Head of caudate nucleus (tissue), 42 donors: Measurements from ENCODE around the gene ARHGAP23.

ENCODE experiments used
- DNase-seq, 42 donors: peaks; one replicate each; pipeline versions ENCODE4 v3.0.0 to v3.0.0-alpha.2; 2020 to 2021; ENCODE audit warnings: mixed read lengths in 7 of 42
- intact Hi-C: fragments of 100-400 bp; cut with DNase I; formaldehyde crosslinking; loops from one replicate; pipeline ENCODE4 v1.15.0; 2022

ARHGAP23 gene

GRCh38 chr17:38453951-38454421 lies 25.7 kb downstream of the ARHGAP23 start:
- DNase-seq: peak in 15 of 42 donors; percentile 32 to 77 (median 48)
- intact Hi-C loops: no loop called here

DNA sequence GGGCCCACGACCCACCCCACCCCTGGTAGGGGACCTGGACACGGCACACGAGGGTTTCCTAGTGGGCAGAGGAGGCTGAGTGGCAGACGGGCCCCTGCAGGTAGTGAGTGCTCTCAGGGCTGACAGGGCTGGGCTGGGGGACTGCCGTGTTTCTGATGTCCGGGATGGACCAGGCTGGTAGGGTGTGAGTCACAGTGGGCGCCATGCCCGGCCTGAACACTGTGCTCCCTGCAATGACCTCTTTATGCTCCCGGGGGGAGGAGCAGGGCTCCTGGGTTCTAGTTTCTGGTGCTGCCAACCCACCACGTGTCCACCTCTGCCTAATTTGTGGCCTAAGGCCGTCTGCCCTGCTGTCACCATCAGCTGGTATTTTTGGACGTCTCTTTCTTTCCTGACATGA lies 26.3 kb downstream of the ARHGAP23 start:
- intact Hi-C loops: no loop called here
- peak; percentile 81 to 98 (median 94) for DNase-seq

- no peak for DNase-seq
- intact Hi-C loops: no loop called here
These were observed 27.1 kb downstream of the ARHGAP23 start for GRCh38 chr17:38455288-38455915.

DNA sequence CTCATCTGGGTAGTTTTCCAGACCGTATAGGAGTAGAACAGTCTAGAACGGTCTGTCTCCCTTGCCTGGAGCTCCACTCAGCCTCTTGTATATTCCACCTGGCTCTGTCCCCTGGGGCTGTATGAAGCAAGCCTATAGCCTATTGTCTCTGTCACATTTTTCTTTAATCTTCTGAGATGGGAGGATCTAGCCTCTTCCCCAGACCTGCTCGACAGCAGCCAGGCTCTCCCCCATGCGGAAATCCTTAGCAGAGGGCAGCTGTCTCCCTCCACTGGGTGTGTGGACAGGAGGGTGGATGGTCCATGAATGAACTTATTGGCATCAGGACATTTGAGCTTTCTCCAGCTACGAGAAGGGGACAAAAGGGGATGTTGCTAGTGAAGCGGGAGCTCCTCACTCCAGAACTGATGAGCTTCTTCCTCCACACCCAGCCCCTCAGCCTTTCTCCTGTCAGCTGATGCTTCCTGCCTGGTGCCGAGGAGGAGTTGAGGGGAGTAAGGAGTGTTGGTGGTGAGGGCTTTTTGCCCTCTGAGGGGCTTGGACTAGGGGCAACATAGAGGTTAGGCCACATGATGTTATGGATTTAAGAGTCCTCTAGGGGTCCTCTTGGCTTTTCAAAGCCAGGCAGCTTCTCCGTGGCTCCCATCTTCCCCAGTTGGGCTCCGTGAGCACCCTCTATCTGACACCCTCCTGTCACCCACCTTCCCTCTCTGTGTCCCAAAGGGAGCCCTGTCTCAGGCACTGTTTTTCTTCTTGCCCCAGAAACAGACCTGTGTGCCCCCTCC lies 28.0 kb downstream of the ARHGAP23 start:
- intact Hi-C loops: no loop called here
- DNase-seq: peak in 1 of 42 donors; percentile 8

DNA sequence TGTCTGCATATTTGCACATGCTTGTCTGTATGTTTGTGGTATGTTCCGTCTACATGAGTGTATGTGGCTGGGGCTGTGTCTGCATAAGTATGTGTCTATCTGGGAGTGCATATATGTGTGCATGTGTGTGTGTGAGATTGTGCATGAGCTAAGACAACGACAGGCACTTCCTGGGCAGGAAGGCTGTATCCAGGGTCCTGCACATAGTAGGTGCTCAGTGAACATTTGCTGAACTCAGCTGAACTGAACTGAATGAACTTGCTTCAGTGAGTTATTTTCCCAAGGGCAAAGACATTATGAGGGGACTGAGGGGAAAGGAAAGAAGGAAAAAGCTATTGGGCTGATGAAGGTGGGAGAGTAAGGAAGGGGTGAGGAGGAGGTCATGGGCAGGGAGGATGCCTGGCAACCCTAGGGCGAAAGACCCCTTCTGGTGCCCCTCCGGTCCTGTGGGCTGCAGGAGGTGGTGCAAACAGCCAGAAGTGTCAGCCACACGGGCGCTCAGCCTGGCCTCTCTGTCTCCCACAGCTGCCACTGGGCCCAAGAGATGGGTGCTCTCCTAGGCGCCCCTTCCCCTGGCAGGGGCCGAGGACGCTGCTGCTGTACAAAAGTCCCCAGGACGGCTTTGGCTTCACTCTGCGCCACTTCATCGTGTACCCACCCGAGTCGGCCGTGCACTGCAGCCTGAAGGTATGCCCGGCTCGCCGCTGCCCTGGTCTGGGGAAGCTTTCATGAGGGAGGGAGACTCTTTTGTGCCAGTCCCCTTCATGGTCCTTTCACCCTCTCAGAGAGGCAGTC lies 29.5 kb downstream of the ARHGAP23 start:
- peak in 1 of 42 donors; percentile 1 for DNase-seq
- intact Hi-C loops: no loop called here

- intact Hi-C loops: no loop called here
- DNase-seq: no peak
These were observed 30.3 kb downstream of the ARHGAP23 start for GRCh38 chr17:38458521-38458920.

- intact Hi-C loops: no loop called here
- peak in 3 of 42 donors; percentile 29 to 50 (median 30) for DNase-seq
These were observed 31.3 kb downstream of the ARHGAP23 start for GRCh38 chr17:38459567-38459966.

DNA sequence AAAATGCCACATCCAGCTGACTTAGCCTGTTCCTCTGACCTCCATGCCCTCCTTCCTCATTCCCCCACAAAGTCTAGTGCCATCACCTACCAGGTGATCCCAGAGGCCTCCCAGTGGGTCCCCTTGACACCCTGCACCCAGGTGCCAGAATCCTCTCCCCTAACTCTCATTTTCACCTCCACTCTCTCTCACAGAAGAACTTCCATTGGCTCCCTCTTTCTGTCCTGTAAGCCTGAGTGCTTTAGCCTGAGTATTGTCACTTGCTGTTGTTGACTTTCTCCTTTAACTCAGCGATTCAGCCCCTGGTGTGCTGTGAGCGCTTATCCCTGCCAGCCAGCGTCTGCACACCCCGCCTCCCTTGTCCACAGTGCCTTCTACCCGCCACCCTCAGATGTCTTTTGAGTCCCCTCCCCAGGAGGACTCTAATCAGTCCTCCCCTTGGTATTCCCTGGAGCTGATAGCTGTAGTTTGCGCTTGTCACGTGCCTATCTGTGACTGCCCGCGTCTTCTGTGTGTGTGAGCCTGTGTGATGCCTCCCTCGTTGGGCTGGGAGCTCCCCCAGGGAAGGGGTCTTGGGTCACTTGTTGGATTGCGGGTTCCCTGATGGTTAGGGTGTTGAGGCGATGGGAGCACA lies 31.9 kb downstream of the ARHGAP23 start:
- intact Hi-C loops: no loop called here
- DNase-seq: no peak

DNA sequence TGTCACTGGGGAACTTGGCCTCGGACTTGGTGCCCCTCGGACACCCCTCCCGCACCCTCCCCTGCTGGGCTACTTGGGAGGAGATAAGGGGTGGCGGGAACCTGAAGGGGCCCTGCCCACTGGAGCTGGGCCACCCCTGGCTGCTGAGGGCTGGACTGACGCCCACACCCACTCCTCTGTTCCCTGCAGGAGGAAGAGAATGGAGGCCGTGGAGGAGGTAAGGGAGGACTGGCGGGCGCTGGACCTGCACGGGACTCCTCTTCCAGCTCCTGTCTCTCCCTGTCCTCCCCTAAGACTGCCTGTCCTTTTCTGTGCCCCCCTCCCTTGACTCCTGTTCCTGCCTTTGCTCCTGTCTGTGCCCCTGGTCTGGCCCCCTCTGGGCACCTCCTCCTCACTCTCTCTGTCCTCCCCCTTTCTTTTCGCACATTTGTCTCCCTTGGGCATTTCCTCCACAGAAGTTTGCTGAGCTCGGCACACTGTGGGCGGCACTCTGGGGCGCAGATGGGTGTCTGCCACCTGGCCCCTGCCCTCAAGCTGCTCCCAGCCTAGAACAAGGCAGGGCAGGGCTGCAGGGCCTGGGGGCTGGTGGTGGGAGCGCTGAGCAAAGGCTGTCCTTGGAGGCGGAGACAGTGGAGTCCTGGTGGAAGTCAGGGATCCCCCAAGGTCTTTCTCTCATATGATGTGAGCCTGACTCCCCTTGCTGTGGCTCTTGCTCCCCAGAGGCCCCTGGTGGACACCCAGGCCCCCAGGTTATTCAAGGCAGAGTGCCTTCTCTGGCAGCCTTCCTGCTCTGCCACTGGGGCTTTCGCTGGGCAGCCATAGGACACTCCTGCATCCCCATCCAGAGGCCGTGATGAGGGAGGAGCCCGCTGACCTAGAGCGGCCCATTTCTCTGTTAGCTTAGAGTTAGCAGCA lies 32.7 kb downstream of the ARHGAP23 start:
- intact Hi-C loops: no loop called here
- DNase-seq: no peak

GRCh38 chr17:38461683-38462082 lies 33.4 kb downstream of the ARHGAP23 start:
- peak in 6 of 42 donors; percentile 33 to 70 (median 48) for DNase-seq
- intact Hi-C loops: no loop called here

DNA sequence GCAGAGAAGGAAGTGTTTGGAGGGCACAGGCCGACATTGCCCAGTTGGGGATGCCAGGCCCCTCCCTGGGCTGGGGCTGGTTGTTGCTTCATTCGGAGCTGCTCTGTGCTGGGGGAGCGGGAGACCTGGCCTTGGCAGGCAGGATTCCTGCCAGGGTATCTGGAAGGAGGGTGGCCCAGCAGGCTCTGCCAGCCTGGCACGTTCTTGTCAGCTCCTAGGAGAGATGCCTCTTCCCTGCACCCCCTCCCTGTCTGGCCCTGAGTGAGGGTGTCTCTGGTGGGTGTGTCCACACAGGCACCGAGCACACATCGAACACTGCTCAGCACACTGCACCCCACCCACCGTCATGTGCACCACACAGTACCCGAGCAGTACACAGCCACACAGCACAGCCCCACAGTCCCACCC lies 35.2 kb downstream of the ARHGAP23 start:
- no peak for DNase-seq
- intact Hi-C loops: no loop called here

DNA sequence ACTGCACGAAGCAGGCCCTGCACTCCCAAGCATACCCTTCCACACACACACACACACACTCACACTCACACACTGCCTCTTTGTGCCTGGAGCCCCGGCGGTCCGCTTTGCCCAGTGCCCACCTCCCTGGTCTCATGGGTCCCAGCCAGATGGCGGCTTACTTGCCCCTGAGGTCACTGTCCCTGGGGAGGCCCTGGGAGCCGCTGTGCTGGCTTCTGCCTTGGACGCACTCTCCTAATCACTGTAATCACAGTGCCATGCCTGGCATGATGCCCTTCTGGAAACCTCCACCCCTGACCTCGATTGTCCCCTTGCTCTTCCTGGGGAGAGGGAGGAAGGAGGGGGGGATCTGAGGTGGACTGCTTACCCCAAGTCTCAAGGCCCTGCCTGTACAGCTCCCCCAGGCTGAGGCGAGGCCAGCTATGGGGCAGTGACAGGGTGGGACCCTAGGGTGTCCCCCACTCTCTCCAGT lies 36.0 kb downstream of the ARHGAP23 start:
- peak; percentile 46 to 94 (median 78) for DNase-seq
- intact Hi-C loops: no loop called here

DNA sequence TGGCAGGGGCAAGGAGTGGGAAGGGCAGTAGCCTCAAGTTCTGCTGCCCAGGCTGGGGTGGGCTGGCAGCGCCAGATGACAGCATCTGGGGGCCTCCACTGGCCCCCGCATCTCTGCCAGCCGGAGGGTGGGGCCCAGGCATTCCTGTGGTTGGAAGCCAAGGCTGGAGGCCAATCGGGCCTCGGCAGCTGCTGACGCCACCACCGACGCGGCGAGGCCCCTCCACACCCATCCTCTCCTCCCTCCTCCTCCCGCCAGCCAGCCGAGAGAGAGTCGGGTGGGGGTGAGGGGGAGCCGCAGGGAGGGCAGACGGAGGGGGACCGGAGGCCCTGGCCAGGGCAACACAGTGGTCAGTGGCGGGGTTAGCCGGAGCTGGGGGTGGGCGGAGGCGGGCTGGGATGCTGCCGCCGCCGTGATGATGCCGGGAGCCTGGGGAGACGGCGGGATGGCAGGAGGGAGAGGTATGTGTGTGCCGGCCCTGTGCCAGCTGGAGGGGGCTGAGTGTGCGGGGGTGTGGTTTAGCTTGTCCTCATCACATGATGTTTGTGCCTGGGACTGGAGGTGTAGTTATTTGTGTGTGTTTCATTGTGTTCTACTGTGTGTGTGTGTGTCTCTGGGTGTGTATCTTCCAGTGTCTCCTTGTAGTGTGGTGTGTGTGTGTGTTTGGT lies 36.6 kb downstream of the ARHGAP23 start:
- intact Hi-C loops: no loop called here
- peak; percentile 76 to 96 (median 89) for DNase-seq

- DNase-seq: no peak
- intact Hi-C loops: no loop called here
These were observed 37.4 kb downstream of the ARHGAP23 start for GRCh38 chr17:38465391-38466345.

GRCh38 chr17:38466346-38467315 lies 38.4 kb downstream of the ARHGAP23 start:
- intact Hi-C loops: no loop called here
- peak in 11 of 42 donors; percentile 28 to 65 (median 45) for DNase-seq
